CD8-positive, alpha-beta memory T cell (primary cell): Measurements from ENCODE around the gene AIMP2. TPM values are rescaled to one million over a fixed set of nuclear protein-coding genes. Genes with fewer than 3 reads are reported as not detected.
"Not testable (repeated sequence)": the region's sequence is repeated elsewhere in the genome, so short reads cannot be mapped to it uniquely, and the experiment has no call there.

Source experiments
- CTCF ChIA-PET: fragments of 350-600 bp; sonication (Branson Sonifier 250); formaldehyde crosslinking; loops from one replicate; lab custom pipeline; 2021; ENCODE audit warnings: antibody characterized with exemption; lab: Charles Lee
- POLR2A ChIA-PET: fragments of 350-600 bp; sonication (Branson Sonifier 250); formaldehyde crosslinking; loops from one replicate; lab custom pipeline; 2021; ENCODE audit warnings: antibody characterized with exemption; lab: Charles Lee
- DNase-seq, 5 donors: peaks; one replicate each; pipeline versions ENCODE4 v3.0.0 to v3.0.0-alpha.2; 2020 to 2022; ENCODE audit warnings: mixed read lengths in 1 of 5
- H3K27ac ChIP-seq: one replicate; pipeline ENCODE4 v1.7.0; 2013; ENCODE audit warnings: low read depth, mild to moderate bottlenecking, low read length, moderate library complexity
- H3K27me3 ChIP-seq: 2 replicates; pipeline ENCODE4 v1.7.0; 2013; ENCODE audit warnings: low read length, mild to moderate bottlenecking; ENCODE audit not compliant: insufficient read depth, poor library complexity, severe bottlenecking
- H3K36me3 ChIP-seq: 2 replicates; pipeline ENCODE4 v1.7.0; 2013; ENCODE audit warnings: mild to moderate bottlenecking, low read length, moderate library complexity; ENCODE audit not compliant: insufficient read depth
- H3K4me1 ChIP-seq: 2 replicates; pipeline ENCODE4 v1.7.0; 2013; ENCODE audit warnings: mild to moderate bottlenecking, low read length, moderate library complexity; ENCODE audit not compliant: insufficient read depth
- H3K4me3 ChIP-seq: 2 replicates; pipeline ENCODE4 v1.7.0; 2013; ENCODE audit warnings: mild to moderate bottlenecking, low read length
- H3K9me3 ChIP-seq: 2 replicates; pipeline ENCODE4 v1.7.0; 2013; ENCODE audit warnings: mild to moderate bottlenecking, low read length
- H3K27ac Mint-ChIP-seq, 8 donors: one replicate each; pipeline ENCODE4 v1.8.0; 2020 to 2021; ENCODE audit warnings: mixed read lengths in 8 of 8, mild to moderate bottlenecking in 6 of 8, inconsistent platforms in 3 of 8, moderate library complexity in 3 of 8
- H3K27me3 Mint-ChIP-seq, 2 donors: one replicate each; pipeline ENCODE4 v1.8.0; 2020 to 2021; ENCODE audit warnings: mixed read lengths in 2 of 2, mild to moderate bottlenecking in 1 of 2, moderate library complexity in 1 of 2
- H3K36me3 Mint-ChIP-seq, 3 donors: one replicate each; pipeline ENCODE4 v1.8.0; 2020 to 2021; ENCODE audit warnings: mixed read lengths in 3 of 3, inconsistent platforms in 1 of 3, mild to moderate bottlenecking in 1 of 3
- H3K4me1 Mint-ChIP-seq, 3 donors: one replicate each; pipeline ENCODE4 v1.8.0; 2020 to 2021; ENCODE audit warnings: mixed read lengths in 3 of 3, inconsistent platforms in 1 of 3, mild to moderate bottlenecking in 1 of 3
- H3K4me3 Mint-ChIP-seq, 7 donors: one replicate each; pipeline ENCODE4 v1.8.0; 2020 to 2021; ENCODE audit warnings: mixed read lengths in 7 of 7, mild to moderate bottlenecking in 6 of 7, moderate library complexity in 4 of 7, inconsistent platforms in 2 of 7
- H3K9me3 Mint-ChIP-seq, 5 donors: one replicate each; pipeline ENCODE4 v1.8.0; 2020 to 2022; ENCODE audit warnings: mixed read lengths in 5 of 5, mild to moderate bottlenecking in 3 of 5, moderate library complexity in 2 of 5, inconsistent platforms in 1 of 5
- polyA plus RNA-seq: library from polyadenylated mRNA; unstranded; fragments of 300-500 nt; fragmentation: Illumina TruSeq; gene quantifications from one replicate; pipeline ENCODE4 v1.2.3, GENCODE V29; 2021
- total RNA-seq, 2 experiments: library from RNA; stranded (reverse); gene quantifications; one replicate each; pipeline ENCODE4 v1.2.3, GENCODE V29; 2021

Gene AIMP2
- total and polyA plus RNA-seq, 3 experiments from 2014 or later = 22.4 to 82.5 (median 80.0) TPM

DNA sequence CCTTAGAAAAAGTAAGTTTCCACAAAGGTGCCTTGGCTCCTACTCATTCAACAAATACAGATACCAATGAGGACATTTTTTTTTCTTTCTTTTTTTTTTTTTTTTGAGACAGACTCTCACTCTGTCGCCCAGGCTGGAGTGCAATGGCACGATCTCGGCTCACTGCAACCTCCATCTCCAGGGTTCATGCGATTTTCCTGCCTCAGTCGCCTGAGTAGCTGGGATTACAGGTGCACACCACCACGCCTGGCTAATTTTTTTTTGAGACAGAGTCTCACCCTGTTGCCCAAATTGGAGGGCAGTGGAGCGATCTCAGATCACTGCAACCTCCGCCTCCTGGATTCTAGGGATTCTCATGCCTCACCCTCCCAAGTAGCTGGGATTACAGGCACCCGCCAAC, 42.1 kb downstream of the AIMP2 start:
- H3K4me1 ChIP-seq, H3K9me3 ChIP-seq, H3K4me1 Mint-ChIP-seq, H3K27me3 Mint-ChIP-seq, H3K4me3 ChIP-seq, H3K27ac ChIP-seq, H3K27me3 ChIP-seq, H3K27ac Mint-ChIP-seq, POLR2A ChIA-PET, CTCF ChIA-PET, H3K4me3 Mint-ChIP-seq, DNase-seq, H3K9me3 Mint-ChIP-seq: not testable (repeated sequence)
- peaks cover 20% of the 10 kb centered on the region for H3K36me3 ChIP-seq
- peaks cover 0 to 51% (median 0%) of the 10 kb centered on the region in 3 donors for H3K36me3 Mint-ChIP-seq

DNA sequence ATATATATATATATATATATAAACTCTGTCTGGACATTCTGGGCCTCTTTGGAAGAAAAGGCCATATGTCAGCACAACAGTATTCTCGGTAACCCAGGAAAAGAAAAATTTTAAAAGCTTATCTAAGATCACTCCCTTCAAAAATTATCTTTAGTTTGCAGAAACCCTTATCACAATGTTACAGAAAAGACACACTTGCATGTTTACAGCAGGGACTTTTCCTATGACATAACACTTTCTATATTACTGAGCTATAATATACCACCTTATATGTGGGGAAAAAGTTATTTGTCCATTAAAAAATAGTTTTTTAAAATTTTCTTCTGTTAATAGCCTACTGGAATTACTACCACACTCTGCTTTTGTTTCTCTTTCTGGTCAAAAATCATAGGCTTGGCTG, 47.5 kb downstream of the AIMP2 start:
- POLR2A ChIA-PET = interaction anchor here (0.7 kb wide), 1 partner anchor 316 kb away, joined by 5 read pairs; no protein-coding TSS in a partner anchor
- H3K36me3 ChIP-seq = peaks cover 9% of the 10 kb centered on the region
- no peaks in the 10 kb centered on the region for H3K27me3 ChIP-seq
- no peaks in the 10 kb centered on the region for H3K9me3 ChIP-seq
- DNase-seq = no peak
- Mint-ChIP-seq H3K9me3 (no peaks in the 10 kb centered on the region), H3K27me3 (no peaks in the 10 kb centered on the region), H3K27ac (peak overlapping the region in 1 of 8 donors; percentile 12), H3K4me1 (peaks cover 21 to 33% (median 32%) of the 10 kb centered on the region in 3 donors), H3K4me3 (peak overlapping the region in 1 of 7 donors; percentile 34), H3K36me3 (peaks cover 0 to 29% (median 0%) of the 10 kb centered on the region in 3 donors)
- no peak overlapping the region for H3K4me3 ChIP-seq
- peaks cover 16% of the 10 kb centered on the region for H3K4me1 ChIP-seq
- CTCF ChIA-PET = interaction anchor here (0.8 to 1.1 kb wide), 2 partner anchors 34 to 266 kb away, joined by 3 read pairs; no protein-coding TSS in a partner anchor
- peak overlapping the region; percentile 93 for H3K27ac ChIP-seq

DNA sequence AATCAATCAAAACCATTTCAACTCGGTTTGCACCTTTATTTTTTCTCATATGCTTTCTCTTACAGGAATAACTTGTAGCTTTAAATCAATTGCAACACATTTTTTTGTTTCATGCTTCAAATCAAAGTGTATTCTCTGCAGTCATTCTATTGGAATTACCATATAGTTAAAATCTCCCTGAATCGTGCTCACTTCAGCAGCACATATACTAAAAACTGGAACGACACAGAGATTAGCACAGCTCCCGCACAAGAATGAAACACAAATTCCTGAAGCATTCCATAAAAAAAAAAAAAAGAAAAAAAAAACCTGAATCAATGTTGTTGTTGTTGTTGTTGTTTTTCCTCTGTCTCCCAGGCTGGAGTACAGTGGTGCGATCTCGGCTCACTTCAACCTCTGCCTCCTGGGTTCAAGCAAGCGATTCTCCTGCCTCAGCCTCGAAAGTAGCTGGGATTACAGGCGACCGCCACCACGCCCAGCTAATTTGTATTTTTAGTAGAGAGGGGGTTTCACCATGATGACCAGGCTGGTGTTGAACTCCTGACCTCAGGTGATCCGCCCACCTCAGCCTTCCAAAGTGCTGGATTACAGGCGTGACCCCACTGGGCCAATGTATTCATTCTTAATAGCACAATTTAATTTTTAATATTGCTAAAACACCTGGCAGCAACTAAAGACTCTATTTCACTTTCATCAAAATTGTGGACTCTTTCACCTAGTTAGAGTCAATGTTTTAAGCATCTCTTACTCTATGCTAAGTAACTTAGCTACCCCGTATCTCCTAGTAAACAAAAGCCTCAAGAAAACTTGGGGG, 48.5 kb downstream of the AIMP2 start:
- Histone ChIP-seq H3K4me3 (peak overlapping the region; percentile 89), H3K36me3 (peaks cover 9% of the 10 kb centered on the region), H3K27me3 (no peaks in the 10 kb centered on the region), H3K9me3 (no peaks in the 10 kb centered on the region), H3K4me1 (peaks cover 16% of the 10 kb centered on the region), H3K27ac (peak overlapping the region; percentile 93)
- no peaks in the 10 kb centered on the region for H3K27me3 Mint-ChIP-seq
- H3K4me3 Mint-ChIP-seq = peak overlapping the region; percentile 93 to 99 (median 98)
- H3K27ac Mint-ChIP-seq = peak overlapping the region in 7 of 8 donors; percentile 59 to 99 (median 93)
- H3K9me3 Mint-ChIP-seq = no peaks in the 10 kb centered on the region
- DNase-seq = no peak
- POLR2A ChIA-PET = interaction anchor here (0.7 kb wide), 1 partner anchor 315 kb away, joined by 5 read pairs; no protein-coding TSS in a partner anchor
- CTCF ChIA-PET = interaction anchor here (0.8 to 1.1 kb wide), 3 partner anchors 35 to 265 kb away, joined by 3 read pairs; no protein-coding TSS in a partner anchor
- H3K36me3 Mint-ChIP-seq = peaks cover 0 to 24% (median 0%) of the 10 kb centered on the region in 3 donors
- peaks cover 21 to 33% (median 32%) of the 10 kb centered on the region in 3 donors for H3K4me1 Mint-ChIP-seq

- peak overlapping the region in 2 of 7 donors; percentile 98 for H3K4me3 Mint-ChIP-seq
- not testable (repeated sequence) for H3K27me3 ChIP-seq, H3K27ac ChIP-seq, H3K4me3 ChIP-seq, H3K9me3 Mint-ChIP-seq, H3K9me3 ChIP-seq, H3K27me3 Mint-ChIP-seq, H3K36me3 ChIP-seq, H3K27ac Mint-ChIP-seq, DNase-seq
- ChIA-PET POLR2A (interaction anchor here (0.6 kb wide), 1 partner anchor 174 kb away, joined by 5 read pairs; no protein-coding TSS in a partner anchor), CTCF (interaction anchor here (1.6 kb wide), 1 partner anchor 14 kb away, joined by 4 read pairs; no protein-coding TSS in a partner anchor)
- H3K4me1 ChIP-seq = peaks cover 16% of the 10 kb centered on the region
- H3K4me1 Mint-ChIP-seq = peaks cover 19 to 32% (median 29%) of the 10 kb centered on the region in 3 donors
- peaks cover 0 to 11% (median 0%) of the 10 kb centered on the region in 3 donors for H3K36me3 Mint-ChIP-seq
These were observed 50.9 kb downstream of the AIMP2 start for GRCh38 chr7:6059941-6060340.

- no peaks in the 10 kb centered on the region for H3K36me3 ChIP-seq
- H3K4me1 ChIP-seq = no peaks in the 10 kb centered on the region
- H3K4me3 ChIP-seq = no peak overlapping the region
- ChIA-PET CTCF (interaction anchor here (1.2 kb wide), 1 partner anchor 15 kb away, joined by 3 read pairs; no protein-coding TSS in a partner anchor), POLR2A (no interaction called here)
- Mint-ChIP-seq H3K36me3 (no peaks in the 10 kb centered on the region), H3K9me3 (no peaks in the 10 kb centered on the region), H3K4me3 (no peak overlapping the region), H3K27me3 (no peaks in the 10 kb centered on the region), H3K4me1 (no peaks in the 10 kb centered on the region), H3K27ac (peak overlapping the region in 1 of 8 donors; percentile 19)
- no peak overlapping the region for H3K27ac ChIP-seq
- no peaks in the 10 kb centered on the region for H3K9me3 ChIP-seq
- no peaks in the 10 kb centered on the region for H3K27me3 ChIP-seq
- no peak for DNase-seq
These were observed 62.3 kb downstream of the AIMP2 start for GRCh38 chr7:6071406-6071805.

Other genes starting within 250 kb of the AIMP2 start
- 10 to 100 TPM; 43.4 to 44.3 TPM for gene RNF216, start 227.6 kb upstream of the AIMP2 start, total RNA-seq
- 42.8 TPM for gene RNF216, start 227.6 kb upstream of the AIMP2 start, polyA plus RNA-seq
- gene OCM, start 128.5 kb upstream of the AIMP2 start, total RNA-seq = under 1 TPM in 1 of 2 experiments, not detected in 1; 0.55 TPM
- 0.61 TPM for gene OCM, start 128.5 kb upstream of the AIMP2 start, polyA plus RNA-seq
- gene CCZ1, start 110.5 kb upstream of the AIMP2 start, total RNA-seq = 10 to 100 TPM; 84.6 to 93.4 TPM
- gene CCZ1, start 110.5 kb upstream of the AIMP2 start, polyA plus RNA-seq = 46.3 TPM
- not detected for gene RSPH10B, start 38.6 kb upstream of the AIMP2 start, total RNA-seq
- not detected for gene RSPH10B, start 38.6 kb upstream of the AIMP2 start, polyA plus RNA-seq
- gene PMS2, start 223 bp upstream of the AIMP2 start, total RNA-seq = 10 to 100 TPM; 22.6 to 26.0 TPM
- gene PMS2, start 223 bp upstream of the AIMP2 start, polyA plus RNA-seq = 16.7 TPM
- gene ANKRD61, start 22.1 kb downstream of the AIMP2 start, total RNA-seq = under 1 TPM in 1 of 2 experiments, not detected in 1; 0.24 TPM
- gene ANKRD61, start 22.1 kb downstream of the AIMP2 start, polyA plus RNA-seq = not detected
- 100 to 1,000 TPM; 103 to 110 TPM for gene EIF2AK1, start 49.9 kb downstream of the AIMP2 start, total RNA-seq
- 103 TPM for gene EIF2AK1, start 49.9 kb downstream of the AIMP2 start, polyA plus RNA-seq
- 10 to 100 TPM; 12.1 to 12.3 TPM for gene USP42, start 95.7 kb downstream of the AIMP2 start, total RNA-seq
- gene USP42, start 95.7 kb downstream of the AIMP2 start, polyA plus RNA-seq = 16.1 TPM